Measurements from ENCODE around the gene CD164.
"Not testable (repeated sequence)": the region's sequence is repeated elsewhere in the genome, so short reads cannot be mapped to it uniquely, and the experiment has no call there.

CD164 gene

DNA sequence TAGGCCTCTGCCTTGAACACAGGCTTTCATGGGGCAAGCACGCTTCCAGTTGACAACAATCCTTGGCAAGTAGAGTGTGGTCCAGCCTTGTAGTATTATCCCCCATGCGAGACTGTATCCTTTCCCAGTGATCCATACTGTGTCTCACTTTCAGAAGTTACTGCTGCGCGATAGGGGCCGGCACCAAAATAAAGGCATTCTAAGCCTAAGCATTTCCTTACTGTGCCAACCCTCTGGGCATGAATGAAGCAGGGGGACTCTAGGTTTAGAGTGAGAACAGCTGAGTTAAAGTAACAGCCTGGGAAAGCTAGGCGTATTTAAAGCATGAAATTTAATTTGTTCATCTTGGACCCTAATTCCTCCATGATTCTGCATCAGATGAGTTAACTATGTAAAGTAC, 39.4 kb downstream of the CD164 start:
- DNase-seq (ENCODE audit: low spot score), result no peak

DNA sequence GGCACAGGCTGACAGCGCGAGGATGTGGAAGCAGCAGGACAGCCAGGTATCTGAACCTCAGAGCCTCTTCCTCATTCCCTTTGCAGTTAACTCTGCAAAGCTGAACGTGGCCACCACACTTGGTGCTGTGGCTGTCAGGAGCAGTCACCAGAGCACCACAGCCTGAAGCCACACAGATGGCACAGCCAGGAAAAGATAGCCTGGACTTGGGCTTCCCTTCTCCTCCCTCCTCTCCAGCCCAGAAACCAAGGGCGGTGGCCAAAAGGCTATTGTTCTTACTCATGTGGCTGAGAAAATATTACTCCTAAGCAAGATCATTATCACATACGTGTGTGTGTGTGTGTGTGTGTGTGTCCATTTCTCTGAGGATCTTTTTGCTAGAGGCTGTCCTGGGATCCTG, 39.8 kb downstream of the CD164 start:
- no peak for DNase-seq (ENCODE audit: low spot score)

DNA sequence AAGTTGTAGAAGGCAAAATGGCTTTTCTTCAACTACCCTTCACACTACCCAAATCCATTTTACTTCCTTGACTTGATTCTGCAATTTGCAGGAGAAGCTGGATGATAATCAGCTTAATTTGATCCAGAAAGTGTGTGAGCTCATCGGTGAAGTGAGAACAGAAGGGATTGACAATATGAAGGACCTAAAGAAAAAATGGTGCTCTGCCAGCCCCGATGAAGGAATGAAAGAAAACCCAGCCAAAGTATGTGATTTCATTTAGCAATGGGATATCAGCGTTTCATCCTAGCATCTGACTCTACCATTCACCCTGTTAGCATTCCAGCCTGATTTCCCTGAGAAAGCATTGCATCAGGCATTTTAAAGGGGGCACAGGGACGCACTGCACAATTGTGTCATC, 41.5 kb downstream of the CD164 start:
- no peak for DNase-seq (ENCODE audit: low spot score)

DNA sequence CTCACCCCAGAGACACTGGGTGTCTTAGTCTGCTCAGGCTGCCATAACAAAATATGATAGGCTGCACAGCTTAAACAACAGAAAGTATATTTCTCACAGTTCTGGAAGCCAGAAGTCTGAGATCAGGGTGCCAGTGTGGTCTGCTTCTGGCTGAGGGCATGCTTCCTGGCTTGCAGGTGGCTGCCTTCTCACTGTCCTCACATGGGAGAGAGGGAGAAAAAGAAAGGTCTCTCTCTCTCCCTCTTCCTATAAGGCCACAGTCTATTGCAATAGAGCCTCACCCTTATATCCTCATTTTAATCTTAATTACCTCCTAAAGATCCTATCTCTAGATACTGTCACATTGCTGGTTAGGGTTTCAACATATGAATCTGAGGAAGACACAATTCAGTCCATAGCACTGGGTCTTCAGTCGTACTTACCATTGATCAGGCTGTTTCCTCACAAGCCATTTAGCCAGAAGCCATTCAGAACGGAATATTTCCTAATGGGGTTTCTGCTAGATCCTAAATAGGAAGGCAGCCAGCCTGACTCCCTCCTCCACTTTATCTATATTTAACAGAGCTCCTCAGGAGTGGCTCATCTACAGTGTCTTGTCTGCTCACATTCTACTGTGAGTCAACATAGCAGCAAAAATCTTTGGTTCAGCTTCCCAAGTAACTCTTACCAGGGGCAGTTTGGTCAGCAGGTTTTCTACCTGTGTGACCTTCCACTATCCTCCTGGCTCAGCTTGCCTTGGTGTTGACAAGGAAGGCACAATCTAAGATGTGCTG, 42.2 kb downstream of the CD164 start:
- no peak for DNase-seq (ENCODE audit: low spot score)

DNA sequence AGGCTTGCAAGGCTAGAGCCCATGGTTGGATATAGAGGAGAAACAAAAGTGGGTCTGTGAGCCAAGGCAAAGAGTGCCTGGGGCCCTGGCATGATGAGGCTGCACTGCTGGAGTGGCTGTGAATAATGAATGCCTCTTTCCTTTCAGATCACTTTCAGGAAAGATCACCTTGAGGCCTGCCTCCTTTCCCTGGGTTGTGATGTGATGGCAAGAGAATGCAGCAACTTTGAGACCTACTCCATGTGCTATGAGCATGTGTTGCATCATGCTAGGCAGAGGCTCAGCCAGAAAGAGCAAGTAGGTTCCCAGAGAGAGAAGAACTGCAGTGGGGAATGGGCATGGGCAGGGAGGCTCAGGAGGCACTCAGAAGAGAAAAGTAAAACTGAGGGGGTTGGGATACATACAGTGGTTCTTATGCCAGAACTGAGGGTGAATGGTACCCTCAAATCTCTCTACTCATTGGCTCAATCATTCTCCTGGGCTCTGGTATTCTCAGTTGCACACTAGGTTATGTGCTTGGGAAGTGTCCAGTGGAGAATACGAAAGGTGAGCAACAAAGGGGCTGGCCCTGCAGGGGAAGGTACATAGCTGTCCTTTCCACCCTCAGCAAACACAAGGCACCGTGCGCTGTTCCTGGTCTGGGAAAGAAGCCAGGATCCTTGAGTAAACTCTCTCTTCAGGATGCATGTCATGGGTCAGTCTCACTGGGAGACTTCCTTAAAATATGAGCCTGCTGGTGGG, 45.9 kb downstream of the CD164 start:
- DNase-seq (ENCODE audit: low spot score), result no peak

DNA sequence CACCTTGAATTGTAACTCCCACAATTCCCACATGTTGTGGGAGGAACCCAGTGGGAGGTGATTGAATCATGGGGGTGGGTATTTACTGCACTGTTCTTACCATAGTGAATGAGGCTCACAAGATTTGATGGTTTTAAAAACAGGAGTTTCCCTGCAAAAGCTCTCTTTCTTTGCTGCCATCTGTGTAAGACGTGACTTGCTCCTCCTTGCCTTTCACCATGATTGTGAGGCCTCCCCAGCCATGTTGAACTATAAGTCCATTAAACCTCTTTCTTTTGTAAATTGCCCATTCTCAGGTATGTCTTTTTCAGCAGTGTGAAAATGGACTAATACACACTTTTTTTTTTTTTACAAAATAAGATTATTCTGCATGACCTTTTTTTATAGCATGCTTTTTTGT, 48.4 kb downstream of the CD164 start:
- DNase-seq (ENCODE audit: low spot score), result not testable (repeated sequence)

DNA sequence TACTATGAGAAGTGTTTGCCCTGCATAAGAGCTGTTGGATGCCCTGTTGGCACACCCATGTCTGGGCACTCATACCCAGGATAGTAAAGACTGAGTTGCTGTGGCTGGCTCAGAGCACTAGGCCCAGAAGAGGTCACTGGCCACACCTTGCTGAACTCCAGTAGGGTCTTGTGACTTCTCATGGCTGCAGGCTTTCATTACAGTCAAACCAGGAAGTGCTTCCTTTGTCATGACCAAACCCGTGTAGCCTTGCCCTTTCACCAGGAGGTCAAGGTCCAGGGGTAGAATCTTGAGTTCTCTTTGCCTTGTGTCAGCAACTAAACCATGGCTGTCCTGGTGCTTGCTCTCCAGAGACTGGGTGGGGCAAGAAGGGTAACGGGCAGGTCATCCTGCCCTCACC, 49.5 kb downstream of the CD164 start:
- DNase-seq (ENCODE audit: low spot score), result no peak

DNA sequence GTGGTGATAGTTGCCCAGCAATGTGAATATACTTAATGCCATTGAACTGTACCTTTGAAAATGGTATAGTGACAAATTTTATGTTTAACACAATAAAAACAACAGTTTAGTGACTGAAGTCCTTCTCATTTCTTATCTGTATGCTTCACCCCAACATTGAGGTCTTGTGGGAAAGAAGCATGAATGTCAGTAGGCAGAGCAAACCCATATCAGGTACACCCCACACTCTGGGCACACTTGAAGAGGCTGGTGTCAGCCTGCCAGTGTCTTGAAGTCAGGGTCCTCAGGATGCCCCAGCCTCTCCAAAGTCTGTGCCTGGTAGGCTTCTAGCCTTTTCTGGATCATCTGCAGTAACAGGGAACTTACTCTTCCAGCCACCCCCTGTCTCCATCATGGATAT, 51.2 kb downstream of the CD164 start:
- DNase-seq (ENCODE audit: low spot score), result no peak

DNA sequence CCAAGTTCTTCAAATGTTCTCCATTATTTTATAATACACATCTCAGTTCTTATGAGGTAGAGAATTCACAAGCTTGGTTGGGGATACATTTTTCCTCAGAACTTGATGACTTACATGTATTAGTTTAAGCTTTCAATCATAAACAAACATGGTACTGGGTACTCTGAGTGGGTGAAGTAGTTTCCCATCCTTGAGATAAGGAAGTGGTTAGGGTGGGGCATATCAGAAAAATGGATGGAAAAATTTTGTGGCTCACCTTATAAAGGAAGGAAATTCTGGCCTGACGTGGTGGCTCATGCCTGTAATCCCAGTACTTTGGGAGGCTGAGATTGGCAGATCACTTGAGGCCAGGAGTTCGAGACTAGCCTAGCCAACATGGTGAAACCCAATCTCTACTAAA, 52.0 kb downstream of the CD164 start:
- no peak for DNase-seq (ENCODE audit: low spot score)

DNA sequence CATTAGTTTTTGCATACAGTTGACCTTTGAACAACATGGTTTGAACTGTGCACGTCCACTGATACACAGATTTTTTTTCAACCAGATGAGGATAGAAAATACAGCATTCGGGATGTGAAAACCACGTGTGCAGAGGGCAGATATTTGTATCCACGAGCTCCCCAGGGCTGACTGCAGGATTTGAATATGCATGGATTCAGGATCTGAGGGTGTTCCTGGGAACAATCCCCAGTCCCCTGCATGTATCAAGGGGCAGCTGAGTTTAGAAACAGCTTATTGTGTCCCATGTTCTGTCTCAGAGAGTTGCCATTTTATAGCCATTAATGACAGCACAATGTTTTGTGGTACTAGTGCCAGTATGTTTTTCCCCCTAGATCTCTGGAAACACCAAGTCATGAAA, 53.6 kb downstream of the CD164 start:
- no peak for DNase-seq (ENCODE audit: low spot score)

DNA sequence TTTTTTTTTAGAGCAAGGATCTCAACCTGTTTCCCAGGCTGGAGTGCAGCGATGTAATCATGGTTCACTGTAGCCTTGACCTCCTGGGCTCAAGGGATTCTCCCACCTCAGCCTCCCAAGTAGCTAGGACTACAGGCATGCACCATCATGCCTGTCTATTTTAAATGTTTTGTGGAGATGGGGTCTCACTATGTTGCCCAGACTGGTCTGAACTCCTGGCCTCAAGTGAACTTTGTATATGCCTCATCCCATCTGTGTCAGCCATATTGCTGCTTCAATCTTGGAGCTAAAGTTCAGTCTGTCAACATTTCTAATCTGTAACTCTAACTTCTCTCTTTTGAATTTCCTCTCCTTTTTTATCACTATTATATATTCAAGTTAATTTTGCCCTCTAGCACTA, 54.3 kb downstream of the CD164 start:
- DNase-seq (ENCODE audit: low spot score), result no peak

DNA sequence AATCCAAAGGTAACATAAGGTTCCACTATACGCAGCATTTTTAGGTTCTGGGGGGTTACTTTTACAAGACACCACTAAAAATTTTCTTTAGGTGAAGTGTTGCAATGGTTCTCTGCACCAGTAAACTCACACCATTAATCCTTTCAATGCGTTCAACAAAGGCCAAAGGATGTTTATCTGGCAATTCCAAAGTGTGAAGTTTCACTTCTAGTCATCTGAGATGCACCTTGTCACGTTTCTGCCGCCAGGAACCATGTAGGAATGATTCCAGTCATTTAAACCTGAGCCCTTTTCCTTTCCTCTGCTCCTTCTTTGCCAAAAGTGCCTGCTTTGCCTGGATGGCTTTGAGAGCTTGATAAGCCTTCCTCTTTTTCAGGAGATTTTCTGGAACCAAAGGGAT, 54.8 kb downstream of the CD164 start:
- no peak for DNase-seq (ENCODE audit: low spot score)

DNA sequence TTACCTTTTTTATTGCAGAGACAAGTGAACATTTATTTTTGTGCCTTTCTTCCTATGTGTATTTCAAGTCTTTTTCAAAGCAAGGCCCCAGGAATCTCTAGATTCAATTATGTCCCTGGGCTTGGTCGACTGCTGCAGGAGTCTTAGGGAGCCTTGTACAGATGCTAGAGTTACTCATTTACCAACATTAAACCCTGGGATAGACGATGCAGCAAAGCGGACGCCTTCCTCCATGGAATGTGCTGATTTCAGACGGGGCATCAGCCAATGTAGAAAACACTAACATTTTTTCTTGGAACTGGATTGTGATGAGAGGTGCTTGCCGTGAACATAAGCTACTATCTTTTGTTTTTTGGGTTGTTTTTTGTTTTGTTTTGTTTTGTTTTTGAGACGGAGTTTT, 55.9 kb downstream of the CD164 start:
- no peak for DNase-seq (ENCODE audit: low spot score)

DNA sequence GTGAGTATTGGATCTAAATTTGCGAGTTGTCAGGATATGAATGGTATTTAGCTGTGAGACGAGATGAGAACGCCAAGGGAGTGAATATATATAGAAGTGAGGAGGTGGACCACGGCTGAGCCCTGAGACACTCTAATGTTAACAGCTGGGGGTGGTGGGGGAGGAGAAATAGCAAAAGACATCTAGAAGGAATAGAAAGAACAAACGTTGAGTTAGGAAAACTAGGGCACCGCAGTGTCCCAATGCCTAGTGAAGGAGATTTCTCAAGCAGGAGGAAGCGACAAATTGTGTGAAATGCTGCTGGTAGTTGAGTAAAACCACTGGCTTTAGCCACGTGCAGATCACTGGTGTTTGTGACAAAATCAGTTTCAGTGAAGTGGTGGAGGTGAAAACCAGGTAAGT, 56.9 kb downstream of the CD164 start:
- no peak for DNase-seq (ENCODE audit: low spot score)

DNA sequence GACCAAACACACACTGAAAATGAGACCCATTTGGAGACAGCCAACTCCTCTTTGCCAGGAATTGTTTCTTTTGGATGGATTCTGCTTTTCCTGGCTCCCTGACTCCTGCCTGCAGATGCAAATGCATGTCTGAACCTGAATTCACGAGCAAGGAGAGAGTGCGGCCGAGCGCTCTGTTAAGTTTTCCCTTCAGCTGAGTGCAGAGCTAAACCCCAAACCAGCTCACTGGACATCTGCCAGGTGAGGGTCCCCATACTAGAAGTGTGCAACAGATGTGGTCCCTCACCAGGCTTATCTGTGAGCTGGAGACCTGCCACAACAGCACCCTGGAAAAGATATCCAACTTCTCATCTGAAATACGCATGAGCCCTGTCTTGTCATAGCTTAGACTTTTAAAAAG, 59.0 kb downstream of the CD164 start:
- no peak for DNase-seq (ENCODE audit: low spot score)

DNA sequence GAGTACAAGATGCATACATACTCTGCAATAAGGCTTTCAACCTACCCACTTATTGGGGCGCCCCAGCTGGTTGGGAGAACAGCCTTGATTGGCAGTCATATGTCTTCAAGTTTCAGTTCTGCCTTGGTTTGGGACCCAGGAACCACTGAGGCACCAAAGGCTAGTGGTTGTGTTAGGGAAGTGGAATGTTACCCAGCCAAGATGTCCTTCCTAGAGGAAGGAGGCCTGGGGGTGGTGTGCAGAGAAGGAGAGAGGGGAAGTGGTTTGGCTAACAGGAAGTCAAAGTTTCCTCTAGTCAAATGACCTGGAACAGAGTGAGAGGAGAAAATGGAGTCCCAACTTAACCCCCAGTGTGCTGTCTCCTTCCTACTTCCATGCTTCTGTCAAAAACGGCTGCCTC, 59.4 kb downstream of the CD164 start:
- no peak for DNase-seq (ENCODE audit: low spot score)

DNA sequence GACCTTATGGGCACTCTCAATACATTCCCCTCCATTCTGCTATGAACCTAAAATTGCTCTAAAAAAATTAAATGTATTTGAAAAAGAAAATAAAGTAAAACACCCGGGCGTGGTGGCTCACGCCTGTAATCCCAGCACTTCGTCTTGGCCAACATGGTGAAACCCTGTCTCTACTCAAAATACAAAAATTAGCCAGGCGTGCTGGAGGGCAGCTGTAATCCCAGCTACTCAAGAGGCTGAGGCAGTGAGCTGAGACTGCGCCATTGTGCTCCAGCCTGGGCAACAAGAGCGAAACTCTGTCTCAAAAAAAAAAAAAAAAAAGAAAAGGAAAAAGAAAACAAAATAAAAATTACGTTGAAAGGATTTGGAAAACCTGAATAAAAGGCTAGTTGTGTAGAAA, 60.5 kb downstream of the CD164 start:
- DNase-seq (ENCODE audit: low spot score), result no peak

DNA sequence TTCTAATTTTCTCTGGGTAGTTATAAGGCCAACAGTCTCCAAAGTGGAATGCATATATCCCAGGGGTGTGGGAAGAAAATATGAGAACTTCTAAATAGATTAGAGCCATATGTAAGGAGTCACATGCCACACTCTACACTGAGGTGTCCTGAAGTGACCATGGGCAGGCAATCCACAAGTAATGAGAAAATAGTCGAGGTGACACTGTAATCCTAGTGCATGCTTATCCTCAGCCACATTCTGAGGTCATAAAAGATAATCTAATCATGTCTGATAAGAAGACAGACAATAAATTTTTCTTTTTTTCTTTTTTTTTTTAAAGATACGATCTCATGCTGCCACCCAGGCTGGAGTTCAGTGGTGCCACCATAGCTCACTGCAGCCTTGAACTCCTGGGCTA, 62.2 kb downstream of the CD164 start:
- no peak for DNase-seq (ENCODE audit: low spot score)

DNA sequence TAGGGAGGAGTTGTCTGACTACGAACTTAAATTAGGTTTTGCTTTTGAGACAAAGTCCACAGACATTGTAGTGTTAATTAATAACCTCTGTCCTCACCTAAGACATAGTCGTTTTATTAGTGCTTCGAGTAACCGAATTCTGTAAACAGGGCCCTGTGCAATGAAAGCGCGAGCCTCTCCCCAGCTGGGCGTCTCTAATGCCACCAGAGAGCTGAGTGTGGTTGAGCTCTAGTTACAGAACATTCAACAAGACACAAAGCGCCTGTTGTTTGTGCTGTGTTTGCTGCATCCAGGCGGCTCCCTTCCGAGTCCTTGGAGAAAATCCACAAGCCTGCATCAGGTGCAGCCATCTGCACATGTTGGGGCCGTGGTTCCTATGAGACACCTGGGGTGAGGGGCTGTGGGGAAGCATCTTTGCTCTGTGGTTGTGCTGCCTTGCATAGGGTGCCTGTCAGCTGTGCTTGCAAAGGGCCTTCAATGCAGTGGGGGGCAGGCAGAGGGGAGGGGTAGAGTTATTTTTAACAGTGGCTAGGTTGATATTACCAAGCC, 63.9 kb downstream of the CD164 start:
- DNase-seq (ENCODE audit: low spot score), result no peak

DNA sequence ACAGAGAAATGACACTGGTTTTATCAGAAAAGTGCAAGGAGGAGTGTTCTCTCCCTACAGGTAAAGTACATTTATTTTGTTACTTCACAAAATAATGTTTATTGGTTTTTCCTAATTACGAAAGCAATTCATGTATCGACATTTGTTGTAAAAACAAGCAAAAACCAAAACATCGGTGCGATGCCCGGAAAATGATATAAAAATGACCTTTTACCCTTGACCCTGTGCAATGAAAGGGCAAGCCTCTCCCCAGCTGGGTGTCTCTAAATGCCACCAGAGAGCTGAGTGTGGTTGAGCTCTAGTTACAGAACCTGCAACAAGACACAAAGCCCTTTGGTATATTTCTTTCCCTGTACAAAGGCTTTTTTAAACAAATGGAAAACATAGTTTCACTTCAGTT, 65.4 kb downstream of the CD164 start:
- DNase-seq (ENCODE audit: low spot score), result no peak

All from iPS-NIHi11 (cell line).